ENCODE data around the gene NPY5R. TPM values are rescaled to one million over a fixed set of nuclear protein-coding genes. Genes with fewer than 3 reads are reported as not detected.
A peak's percentile ranks its signal among the peaks of the same experiment; 100 is the strongest.

The NPY5R gene
- total RNA-seq: not detected in 3 replicates

DNA sequence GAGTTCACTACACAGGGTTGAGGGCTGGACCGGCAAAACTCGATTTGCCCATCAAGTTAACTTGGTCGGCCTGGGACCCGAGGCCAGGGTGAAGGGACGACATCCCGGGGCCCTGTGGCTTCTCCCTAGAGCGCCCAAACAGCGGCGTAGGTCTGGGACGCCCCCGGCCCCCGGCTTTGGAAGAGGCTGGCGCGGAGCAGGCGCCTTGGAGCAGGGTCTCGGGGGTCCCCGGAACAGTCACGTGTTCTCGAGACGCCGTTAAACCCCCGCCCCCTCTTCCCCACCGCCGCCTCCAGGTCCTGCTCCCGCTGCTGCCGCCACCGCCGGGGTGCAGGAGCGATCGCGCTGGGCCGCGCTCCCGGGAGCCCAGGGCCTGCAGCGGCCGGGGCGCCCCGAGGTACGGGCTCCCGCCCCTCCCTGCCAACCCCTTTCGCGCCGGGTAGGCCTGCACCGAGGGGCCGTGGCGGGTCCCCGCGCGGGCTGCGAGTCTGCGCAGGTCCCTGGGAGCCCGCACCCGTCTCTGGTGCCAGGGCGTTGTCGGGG, at the start of gene NPY5R:
Gene NPY5R (plus strand): TSS at position 289 of the 543 bp plus-strand sequence. CDS start 6,382 bp downstream, outside the sequence.
- peak in 1 of 2 experiments; percentile 41 for DNase-seq (ENCODE audit: low spot score in 2 of 2, unreplicated experiment in 2 of 2)
- Mint-ChIP-seq H3K4me3 (peak within 1 kb of the TSS; percentile 64), H3K36me3 (no peaks in the 10 kb centered on the region), H3K4me1 (peaks cover 5% of the 10 kb centered on the region), H3K9me3 (no peaks in the 10 kb centered on the region), H3K27ac (no peak within 1 kb of the TSS), H3K27me3 (ENCODE audit: low read depth) (peaks cover 83% of the 10 kb centered on the region)
- TF ChIP-seq, protein P1, sequence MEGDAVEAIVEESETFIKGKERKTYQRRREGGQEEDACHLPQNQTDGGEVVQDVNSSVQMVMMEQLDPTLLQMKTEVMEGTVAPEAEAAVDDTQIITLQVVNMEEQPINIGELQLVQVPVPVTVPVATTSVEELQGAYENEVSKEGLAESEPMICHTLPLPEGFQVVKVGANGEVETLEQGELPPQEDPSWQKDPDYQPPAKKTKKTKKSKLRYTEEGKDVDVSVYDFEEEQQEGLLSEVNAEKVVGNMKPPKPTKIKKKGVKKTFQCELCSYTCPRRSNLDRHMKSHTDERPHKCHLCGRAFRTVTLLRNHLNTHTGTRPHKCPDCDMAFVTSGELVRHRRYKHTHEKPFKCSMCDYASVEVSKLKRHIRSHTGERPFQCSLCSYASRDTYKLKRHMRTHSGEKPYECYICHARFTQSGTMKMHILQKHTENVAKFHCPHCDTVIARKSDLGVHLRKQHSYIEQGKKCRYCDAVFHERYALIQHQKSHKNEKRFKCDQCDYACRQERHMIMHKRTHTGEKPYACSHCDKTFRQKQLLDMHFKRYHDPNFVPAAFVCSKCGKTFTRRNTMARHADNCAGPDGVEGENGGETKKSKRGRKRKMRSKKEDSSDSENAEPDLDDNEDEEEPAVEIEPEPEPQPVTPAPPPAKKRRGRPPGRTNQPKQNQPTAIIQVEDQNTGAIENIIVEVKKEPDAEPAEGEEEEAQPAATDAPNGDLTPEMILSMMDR (IDR thresholded peaks at IDR 0.05; ENCODE audit: unreplicated experiment): no peak

DNA sequence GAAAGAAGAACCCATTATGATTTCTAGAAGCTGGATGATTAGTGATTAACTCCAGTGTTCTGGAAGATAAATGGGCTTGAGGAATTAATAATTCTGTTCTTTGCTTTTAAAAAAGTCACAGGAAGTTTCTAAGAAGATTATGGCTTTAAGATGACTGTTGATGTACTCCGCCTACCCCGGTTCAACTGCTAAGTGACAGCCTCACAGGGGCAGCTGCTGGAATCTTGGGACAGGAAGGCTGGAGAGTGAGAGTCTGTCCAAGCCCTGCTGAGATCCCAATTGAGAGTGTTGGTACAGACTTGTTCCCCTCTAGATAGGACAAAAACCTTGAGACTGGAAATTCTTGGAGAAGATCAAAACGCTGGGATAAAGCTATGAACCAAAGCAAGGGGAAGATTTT, 48.6 kb upstream of the NPY5R start:
- DNase-seq (ENCODE audit: low spot score in 2 of 2, unreplicated experiment in 2 of 2): no peak
- Mint-ChIP-seq H3K4me3 (no peak overlapping the region), H3K27ac (no peak overlapping the region), H3K27me3 (ENCODE audit: low read depth) (no peaks in the 10 kb centered on the region), H3K36me3 (no peaks in the 10 kb centered on the region), H3K4me1 (no peaks in the 10 kb centered on the region), H3K9me3 (peaks cover 3% of the 10 kb centered on the region)
- TF ChIP-seq, protein P1 (IDR thresholded peaks at IDR 0.05; ENCODE audit: unreplicated experiment): no peak

DNA sequence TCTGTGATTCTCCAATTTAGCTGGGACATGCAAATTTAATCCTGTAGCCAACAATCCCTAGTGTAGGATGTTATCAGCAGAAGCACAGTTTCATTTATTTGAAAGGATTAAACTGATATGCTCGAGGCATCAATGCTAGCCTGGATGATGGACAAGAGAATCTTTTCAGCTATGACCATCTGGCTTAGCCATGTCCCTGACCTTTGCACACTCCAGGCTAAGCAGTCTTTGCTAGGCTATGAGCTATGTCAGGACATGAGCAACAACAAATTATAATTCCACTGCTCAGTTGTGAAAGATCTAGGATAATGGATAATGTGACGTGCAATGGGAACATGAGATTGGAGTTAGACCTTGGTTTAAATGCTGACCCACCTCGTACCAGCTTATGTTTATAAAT, 43.2 kb upstream of the NPY5R start:
- Mint-ChIP-seq H3K36me3 (no peaks in the 10 kb centered on the region), H3K27ac (no peak overlapping the region), H3K27me3 (ENCODE audit: low read depth) (peaks cover 1% of the 10 kb centered on the region), H3K4me3 (no peak overlapping the region), H3K9me3 (peaks cover 3% of the 10 kb centered on the region), H3K4me1 (no peaks in the 10 kb centered on the region)
- TF ChIP-seq, protein P1 (IDR thresholded peaks at IDR 0.05; ENCODE audit: unreplicated experiment): no peak
- DNase-seq (ENCODE audit: low spot score in 2 of 2, unreplicated experiment in 2 of 2): no peak

DNA sequence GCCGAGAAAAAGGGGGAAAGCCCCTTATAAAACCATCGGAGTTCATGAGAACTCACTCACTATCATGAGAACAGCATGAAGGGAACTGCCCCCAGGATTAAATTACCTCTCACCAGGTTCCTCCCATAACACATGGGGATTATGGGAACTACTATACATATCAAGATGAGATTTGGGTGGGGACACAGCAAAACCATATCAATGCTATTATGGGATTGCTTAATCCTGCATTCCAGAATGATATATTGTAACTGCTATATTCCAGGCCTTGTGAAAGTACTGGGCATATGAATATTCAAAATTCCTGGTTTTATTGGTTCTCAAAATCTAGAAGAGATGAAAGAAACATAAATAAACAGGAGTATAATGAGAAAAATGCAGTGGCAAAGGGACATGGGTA, 40.6 kb upstream of the NPY5R start:
- peaks cover 3% of the 10 kb centered on the region for H3K9me3 Mint-ChIP-seq
- DNase-seq (ENCODE audit: low spot score in 2 of 2, unreplicated experiment in 2 of 2): no peak
- no peaks in the 10 kb centered on the region for H3K36me3 Mint-ChIP-seq
- TF ChIP-seq, protein P1 (IDR thresholded peaks at IDR 0.05; ENCODE audit: unreplicated experiment): no peak
- H3K4me3 Mint-ChIP-seq: no peak overlapping the region
- no peak overlapping the region for H3K27ac Mint-ChIP-seq
- no peaks in the 10 kb centered on the region for H3K4me1 Mint-ChIP-seq
- peaks cover 1% of the 10 kb centered on the region for H3K27me3 Mint-ChIP-seq (ENCODE audit: low read depth)

DNA sequence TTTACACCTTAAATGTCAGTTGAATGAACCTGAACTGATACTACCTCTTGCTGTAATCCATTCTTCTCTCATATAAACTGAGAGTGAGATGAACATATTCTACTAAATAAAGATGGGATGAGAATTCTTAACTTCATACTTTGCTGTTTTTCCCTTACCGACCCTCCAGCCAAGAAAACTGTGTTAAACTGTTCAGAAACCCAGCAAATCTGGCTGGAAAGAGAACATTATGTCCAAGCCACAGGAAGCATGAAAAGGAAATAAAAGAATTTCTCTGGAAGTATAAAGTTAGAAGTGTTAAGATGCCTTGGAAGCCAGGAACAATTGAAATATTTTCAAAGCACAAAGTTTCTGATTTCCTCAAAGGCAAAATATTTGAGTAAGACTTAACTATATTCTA, 34.2 kb upstream of the NPY5R start:
- no peak overlapping the region for H3K27ac Mint-ChIP-seq
- TF ChIP-seq, protein P1 (IDR thresholded peaks at IDR 0.05; ENCODE audit: unreplicated experiment): no peak
- H3K9me3 Mint-ChIP-seq: peaks cover under 1% of the 10 kb centered on the region
- DNase-seq (ENCODE audit: low spot score in 2 of 2, unreplicated experiment in 2 of 2): no peak
- no peaks in the 10 kb centered on the region for H3K4me1 Mint-ChIP-seq
- H3K36me3 Mint-ChIP-seq: no peaks in the 10 kb centered on the region
- no peak overlapping the region for H3K4me3 Mint-ChIP-seq
- H3K27me3 Mint-ChIP-seq (ENCODE audit: low read depth): no peaks in the 10 kb centered on the region

DNA sequence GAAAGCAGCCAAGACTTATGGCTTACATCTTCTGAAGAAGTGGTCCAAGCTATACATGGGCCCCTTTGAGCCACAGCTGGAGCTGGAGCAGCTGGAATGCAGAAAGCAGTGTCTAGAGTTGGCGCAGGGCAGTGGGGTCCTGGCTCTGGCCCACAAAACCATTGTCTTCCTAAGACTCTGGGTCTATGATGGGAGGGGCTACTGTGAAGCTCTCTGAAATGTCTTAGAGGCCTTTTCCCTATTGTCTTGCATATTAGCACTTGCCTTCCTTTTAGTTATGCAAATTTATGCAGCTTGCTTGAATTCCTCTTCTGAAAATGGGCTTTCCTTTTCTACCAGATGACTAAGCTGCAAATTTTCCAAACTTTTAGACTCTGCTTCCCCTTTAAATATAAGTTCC, 26.6 kb upstream of the NPY5R start:
- H3K9me3 Mint-ChIP-seq: peaks cover 36% of the 10 kb centered on the region

More for the DNA sequence above, 26.6 kb upstream of the NPY5R start:
- TF ChIP-seq, protein P1 (IDR thresholded peaks at IDR 0.05; ENCODE audit: unreplicated experiment): no peak
- peaks cover 3% of the 10 kb centered on the region for H3K27me3 Mint-ChIP-seq (ENCODE audit: low read depth)
- H3K36me3 Mint-ChIP-seq: no peaks in the 10 kb centered on the region
- H3K4me3 Mint-ChIP-seq: no peak overlapping the region
- DNase-seq (ENCODE audit: low spot score in 2 of 2, unreplicated experiment in 2 of 2): no peak
- H3K4me1 Mint-ChIP-seq: no peaks in the 10 kb centered on the region
- no peak overlapping the region for H3K27ac Mint-ChIP-seq
